GM12801 (cell line): Measurements from ENCODE around the gene ARF6.

Experiments
- TF ChIP-seq, protein P1 (sequence below): IDR thresholded peaks from one replicate; pipeline ENCODE4 v1.5.1; 2011; ENCODE audit warnings: control low read depth; ENCODE audit not compliant: insufficient read length; ENCODE audit errors: extremely low read depth

The ARF6 gene

DNA sequence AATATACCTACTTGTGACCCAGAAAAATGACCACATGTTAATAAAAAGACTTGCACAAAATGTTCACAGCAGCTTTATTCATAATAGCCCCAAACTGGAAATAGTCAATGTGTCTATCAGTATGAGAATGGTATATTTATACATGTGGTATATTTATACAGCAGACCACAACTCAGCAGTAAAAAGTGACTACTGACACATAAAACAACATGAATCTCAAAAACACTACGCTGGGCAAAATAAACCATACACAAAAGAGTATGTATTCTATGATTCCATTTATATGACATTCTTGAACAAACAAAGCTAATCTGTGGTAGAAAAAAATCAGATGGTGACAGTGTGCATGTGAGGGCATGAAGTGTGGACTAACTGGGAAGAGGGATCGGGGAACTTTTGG, 35.1 kb downstream of the ARF6 start:
- TF ChIP-seq, protein P1, sequence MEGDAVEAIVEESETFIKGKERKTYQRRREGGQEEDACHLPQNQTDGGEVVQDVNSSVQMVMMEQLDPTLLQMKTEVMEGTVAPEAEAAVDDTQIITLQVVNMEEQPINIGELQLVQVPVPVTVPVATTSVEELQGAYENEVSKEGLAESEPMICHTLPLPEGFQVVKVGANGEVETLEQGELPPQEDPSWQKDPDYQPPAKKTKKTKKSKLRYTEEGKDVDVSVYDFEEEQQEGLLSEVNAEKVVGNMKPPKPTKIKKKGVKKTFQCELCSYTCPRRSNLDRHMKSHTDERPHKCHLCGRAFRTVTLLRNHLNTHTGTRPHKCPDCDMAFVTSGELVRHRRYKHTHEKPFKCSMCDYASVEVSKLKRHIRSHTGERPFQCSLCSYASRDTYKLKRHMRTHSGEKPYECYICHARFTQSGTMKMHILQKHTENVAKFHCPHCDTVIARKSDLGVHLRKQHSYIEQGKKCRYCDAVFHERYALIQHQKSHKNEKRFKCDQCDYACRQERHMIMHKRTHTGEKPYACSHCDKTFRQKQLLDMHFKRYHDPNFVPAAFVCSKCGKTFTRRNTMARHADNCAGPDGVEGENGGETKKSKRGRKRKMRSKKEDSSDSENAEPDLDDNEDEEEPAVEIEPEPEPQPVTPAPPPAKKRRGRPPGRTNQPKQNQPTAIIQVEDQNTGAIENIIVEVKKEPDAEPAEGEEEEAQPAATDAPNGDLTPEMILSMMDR: no peak

DNA sequence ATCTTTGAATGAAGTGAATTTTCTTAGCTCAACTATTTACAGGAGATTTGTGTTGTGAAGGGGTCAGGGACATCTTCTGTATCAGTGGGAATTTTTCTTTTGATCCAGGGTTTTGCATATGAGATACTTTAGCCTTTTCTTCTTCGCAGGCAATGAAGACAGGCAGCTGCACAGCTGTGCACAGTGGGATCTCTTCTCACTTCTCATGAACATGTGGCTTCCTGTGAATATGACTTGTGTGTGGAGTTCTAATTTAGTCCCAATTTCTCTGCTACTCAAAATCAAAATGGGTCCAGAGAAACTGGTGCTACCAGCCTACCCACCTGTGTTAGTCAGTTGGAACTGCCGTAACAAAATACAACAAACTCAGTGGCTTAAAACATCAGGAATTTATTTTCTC, 37.8 kb downstream of the ARF6 start:
- TF ChIP-seq, protein P1: no peak

GRCh38 chr14:49931523-49931922, 38.6 kb downstream of the ARF6 start:
- TF ChIP-seq, protein P1: no peak

GRCh38 chr14:49933128-49933527, 40.2 kb downstream of the ARF6 start:
- TF ChIP-seq, protein P1: no peak

GRCh38 chr14:49933704-49934103, 40.8 kb downstream of the ARF6 start:
- TF ChIP-seq, protein P1: no peak

GRCh38 chr14:49934646-49935045, 41.8 kb downstream of the ARF6 start:
- TF ChIP-seq, protein P1: no peak

DNA sequence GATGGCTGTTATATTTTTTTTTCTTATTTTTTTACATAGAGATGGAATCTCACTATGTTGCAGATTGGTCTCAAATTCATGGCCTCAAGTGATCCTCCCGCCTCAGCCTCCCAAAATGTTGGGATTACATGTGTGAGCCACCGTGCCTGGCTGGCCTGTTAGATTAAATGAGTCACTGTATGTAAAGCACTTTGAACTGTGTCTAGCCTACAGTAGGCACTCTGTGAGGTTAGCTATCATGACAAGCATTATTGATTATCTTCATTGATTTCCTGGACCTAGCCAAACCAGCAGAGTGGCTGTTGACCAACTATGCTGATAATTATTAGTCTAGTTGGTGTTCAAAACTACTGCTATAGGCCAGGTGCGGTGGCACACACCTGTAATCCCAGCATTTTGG, 42.6 kb downstream of the ARF6 start:
- TF ChIP-seq, protein P1: no peak
